AG09319 (cell line): ENCODE measurements around the gene BCL6.

Source experiments
- DNase-seq: peaks from one replicate; pipeline ENCODE4 v3.0.0-alpha.2; 2010; ENCODE audit warnings: low read depth; ENCODE audit errors: extremely low read depth
- TF ChIP-seq, protein P1 (sequence below): IDR thresholded peaks from 2 replicates; pipeline ENCODE4 v1.5.1; 2011; ENCODE audit warnings: low read depth, mild to moderate bottlenecking, inconsistent platforms, low read length, moderate library complexity

BCL6 gene

DNA sequence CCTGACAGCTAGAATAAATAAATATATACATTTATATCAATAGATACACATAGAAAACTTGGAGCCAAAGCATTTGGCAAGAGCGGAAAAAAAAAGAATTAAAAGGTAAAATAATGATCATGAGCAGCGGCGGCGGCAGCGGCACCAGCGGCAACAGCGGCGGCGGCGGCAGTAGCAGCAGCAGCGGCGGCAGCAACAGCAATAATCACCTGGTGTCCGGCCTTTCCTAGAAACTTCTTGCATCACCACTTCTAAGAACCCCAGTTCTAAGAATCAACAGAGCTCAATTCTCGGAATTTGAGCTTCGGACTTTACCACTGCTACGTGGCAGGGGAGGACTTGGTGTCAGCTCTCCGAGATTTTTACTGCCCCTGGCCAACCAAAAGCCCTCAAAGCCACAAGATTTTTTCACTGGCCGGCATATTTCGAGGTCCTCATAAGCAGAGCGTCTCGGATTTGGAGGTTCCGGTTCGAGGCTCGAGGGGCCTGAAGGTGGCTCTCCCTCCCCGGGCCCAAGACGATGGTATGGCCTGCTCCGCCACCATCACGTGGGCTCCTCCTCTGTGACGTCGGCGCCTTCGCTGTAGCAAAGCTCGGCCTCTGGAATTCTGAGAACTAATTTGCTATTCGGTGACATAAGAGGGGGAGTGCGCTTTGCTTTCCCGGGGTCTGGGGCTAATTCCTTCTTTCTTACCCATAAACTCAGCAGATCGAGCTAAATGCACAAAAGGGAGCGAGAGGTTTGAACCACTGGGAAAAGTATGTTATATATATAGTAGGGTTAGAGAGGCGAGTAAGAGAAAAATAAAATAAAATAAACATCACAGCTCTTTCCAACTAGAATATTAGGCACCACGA, at the start of gene BCL6:
Gene BCL6 (minus strand): TSS at position 268 of the 858 bp plus-strand sequence. CDS start 11,775 bp downstream, outside the sequence.
- DNase-seq, result peak; percentile 97
- TF ChIP-seq, protein P1, sequence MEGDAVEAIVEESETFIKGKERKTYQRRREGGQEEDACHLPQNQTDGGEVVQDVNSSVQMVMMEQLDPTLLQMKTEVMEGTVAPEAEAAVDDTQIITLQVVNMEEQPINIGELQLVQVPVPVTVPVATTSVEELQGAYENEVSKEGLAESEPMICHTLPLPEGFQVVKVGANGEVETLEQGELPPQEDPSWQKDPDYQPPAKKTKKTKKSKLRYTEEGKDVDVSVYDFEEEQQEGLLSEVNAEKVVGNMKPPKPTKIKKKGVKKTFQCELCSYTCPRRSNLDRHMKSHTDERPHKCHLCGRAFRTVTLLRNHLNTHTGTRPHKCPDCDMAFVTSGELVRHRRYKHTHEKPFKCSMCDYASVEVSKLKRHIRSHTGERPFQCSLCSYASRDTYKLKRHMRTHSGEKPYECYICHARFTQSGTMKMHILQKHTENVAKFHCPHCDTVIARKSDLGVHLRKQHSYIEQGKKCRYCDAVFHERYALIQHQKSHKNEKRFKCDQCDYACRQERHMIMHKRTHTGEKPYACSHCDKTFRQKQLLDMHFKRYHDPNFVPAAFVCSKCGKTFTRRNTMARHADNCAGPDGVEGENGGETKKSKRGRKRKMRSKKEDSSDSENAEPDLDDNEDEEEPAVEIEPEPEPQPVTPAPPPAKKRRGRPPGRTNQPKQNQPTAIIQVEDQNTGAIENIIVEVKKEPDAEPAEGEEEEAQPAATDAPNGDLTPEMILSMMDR, result no peak

DNA sequence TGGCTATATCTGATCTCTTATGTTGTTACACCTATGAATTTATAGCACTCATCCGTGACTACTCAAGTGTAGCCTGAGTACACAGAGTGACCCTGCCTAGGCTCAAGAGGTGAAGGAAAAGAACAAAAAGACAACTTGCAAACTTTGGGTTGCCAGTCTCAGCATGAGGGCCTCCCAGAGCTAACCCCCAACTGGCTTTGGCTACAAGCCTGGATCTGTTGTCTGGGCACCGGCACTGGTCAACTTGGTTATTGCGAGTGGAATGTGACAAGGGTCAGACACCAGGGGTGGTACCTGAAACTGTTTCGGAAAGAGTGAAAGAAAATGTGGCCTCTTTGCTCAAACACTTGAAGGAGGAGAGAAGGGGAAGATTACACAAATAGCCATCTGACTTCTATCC, 49.5 kb upstream of the BCL6 start:
- TF ChIP-seq, protein P1, result no peak
- DNase-seq, result no peak

DNA sequence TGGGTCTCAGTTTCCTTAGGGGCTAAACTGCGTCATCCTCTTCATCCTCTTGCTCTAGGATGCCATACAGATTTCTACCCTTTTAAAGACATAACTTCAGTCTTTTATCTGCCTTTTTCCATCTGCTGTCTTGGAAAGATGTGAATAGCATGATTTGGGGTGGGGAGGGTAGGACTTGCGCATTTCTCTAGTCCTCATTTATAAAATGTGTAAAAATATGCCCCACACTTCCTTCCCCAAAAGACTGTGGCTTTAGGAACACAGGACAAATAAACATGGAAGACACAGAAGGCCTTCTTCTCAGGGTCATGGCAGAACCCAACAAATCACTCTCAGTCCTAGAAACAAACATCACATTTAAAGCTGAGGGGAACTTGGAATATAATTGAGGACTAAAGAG, 48.4 kb upstream of the BCL6 start:
- TF ChIP-seq, protein P1, result no peak
- no peak for DNase-seq

GRCh38 chr3:187792521-187792920, 47.3 kb upstream of the BCL6 start:
- no peak for DNase-seq
- TF ChIP-seq, protein P1, result no peak

DNA sequence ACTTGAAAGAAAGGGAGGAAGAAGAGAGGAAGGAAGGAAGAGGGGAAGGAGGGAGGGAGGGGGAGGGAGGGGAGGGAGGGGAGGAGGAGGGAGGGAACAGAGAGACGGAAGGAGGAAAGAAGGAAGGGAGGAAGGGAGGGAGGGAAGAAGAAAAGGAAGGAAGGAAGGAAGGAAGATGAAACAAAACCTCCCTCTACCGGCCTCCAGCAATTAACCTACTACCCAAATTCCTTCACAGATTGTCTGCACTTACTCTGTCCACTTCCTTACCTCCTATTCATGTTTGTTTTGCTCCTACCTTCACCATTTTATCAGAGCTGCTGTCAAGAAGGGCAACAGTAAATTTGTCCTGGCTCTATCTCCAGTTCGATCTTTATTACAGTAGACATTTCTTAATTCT, 44.6 kb upstream of the BCL6 start:
- DNase-seq, result no peak

GRCh38 chr3:187788984-187789857, 44.0 kb upstream of the BCL6 start:
- TF ChIP-seq, protein P1, result no peak
- DNase-seq, result no peak

More for the DNA sequence above, 44.6 kb upstream of the BCL6 start:
- TF ChIP-seq, protein P1, result no peak

DNA sequence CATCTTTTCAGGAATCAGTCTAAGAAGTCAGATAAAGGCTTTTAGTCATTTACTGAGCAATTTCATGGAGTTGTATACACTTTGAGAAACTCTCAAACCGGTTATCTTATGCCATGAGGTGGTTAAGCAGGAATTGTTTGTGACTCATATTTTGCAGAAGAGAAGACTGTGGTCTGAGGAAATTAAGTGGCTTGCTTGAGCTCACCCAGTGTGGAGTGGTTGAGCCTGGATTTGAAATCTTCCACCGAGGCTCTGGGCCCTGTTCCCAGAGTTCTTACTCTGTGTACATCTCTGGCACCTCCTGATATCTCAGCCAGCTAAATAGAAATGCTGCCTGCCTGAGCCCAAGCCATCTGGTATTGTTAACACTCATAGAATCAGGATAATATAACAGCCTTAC, 37.8 kb upstream of the BCL6 start:
- TF ChIP-seq, protein P1, result no peak
- DNase-seq, result peak; percentile 72
